ENCODE measurements around the gene OSR1.

- TF ChIP-seq CTCF (conservative IDR thresholded peaks at IDR 0.05) (no peak), ZFX (IDR thresholded peaks at IDR 0.05) (no peak)
Measured at GRCh38 chr2:19367326-19367725, 8.9 kb upstream of the OSR1 start.

Data from C4-2B (cell line).